ENCODE results near the gene AREL1.
A peak's percentile ranks its signal among the peaks of the same experiment; 100 is the strongest.

The AREL1 gene

DNA sequence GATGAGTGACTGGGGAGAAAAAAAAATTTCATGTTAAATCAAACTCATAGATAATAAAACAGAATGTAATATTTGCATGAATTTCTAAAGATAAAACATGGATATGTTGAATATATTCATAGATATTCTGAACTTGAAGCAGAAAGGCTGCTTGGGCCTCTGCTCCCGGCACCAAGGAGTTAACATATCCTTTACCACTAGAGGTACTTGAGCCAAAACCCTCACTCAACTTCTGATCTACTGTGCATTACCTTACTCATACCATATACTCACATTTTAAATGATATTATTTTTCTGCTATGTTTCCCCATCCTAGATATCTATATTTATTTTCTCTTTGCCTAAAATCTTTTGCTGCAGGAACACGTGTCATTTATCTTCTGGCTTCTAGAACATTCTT, 14.9 kb downstream of the AREL1 start:
- DNase-seq: no peak

DNA sequence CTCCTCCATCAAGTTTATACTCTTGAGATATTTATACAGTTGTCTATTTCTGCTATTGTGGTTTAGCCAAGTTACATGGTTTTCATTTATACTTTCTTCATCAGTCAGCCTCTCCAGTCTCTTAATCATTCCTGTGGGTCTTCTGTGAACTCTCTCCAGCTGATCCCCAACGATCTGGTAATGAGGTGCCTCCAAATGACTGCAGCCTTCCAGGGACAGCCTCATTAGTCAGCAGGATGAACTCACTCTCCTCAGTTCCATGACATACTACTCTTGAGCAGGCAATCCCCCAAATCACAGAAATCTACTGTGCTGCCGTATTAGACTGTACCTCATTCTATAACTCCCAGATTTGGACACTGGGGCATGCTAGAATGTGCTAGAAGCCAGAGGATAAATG, 15.3 kb downstream of the AREL1 start:
- peak; percentile 26 for DNase-seq

DNA sequence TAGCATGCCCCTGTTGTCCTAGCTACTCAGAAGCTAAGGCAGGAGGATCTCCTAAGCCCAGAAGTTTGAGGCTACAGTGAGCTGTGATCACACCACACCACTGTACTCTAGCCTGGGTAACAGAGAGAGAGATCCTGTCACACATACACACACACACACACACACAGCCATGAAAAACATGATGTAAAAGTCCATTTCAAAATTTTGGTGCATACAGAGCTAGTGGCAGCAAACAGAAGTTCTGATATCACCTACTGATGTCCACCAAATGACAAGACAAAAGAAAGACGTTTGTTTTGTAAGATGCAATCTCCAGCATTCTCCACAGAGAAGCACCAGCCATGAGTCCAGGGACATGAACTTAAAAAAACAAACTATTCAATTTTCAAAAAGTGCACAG, 15.9 kb downstream of the AREL1 start:
- DNase-seq: no peak

DNA sequence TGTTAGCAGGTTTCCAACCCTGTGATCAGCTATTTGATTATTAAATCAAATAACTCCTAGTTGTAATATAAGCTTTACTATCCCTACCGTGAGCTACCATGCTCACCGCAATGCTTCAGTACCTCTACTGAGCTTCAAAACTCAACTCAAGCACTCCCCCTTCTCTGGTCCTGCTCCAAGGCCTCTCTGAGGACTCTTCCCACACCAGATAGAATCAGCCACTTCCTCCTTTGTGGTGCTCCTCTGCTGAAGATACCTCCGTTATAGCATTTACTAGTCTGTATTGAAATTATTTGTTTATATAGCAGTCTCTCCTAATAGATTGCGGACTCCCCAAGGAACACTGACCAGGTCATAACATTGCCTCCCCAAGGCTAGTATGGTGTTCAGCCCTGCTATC, 17.5 kb downstream of the AREL1 start:
- no peak for DNase-seq

DNA sequence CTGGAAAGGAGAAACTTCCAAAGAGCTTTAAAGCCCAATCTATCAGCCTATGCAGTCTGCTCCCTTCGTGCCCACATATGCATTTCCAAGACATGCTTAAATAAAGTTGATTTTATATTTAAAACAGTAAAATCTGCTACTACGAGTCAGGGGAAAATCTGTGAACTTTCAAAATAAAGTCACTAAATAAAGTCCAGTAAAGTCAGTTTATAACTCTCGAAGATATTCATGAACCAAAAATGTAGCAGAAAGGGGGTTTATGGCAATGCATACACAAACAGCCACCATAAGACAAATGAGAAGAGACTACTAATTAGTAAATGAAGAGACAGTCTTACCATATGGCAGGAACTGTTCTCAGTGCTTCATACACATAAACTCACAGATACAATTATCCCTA, 19.7 kb downstream of the AREL1 start:
- no peak for DNase-seq

DNA sequence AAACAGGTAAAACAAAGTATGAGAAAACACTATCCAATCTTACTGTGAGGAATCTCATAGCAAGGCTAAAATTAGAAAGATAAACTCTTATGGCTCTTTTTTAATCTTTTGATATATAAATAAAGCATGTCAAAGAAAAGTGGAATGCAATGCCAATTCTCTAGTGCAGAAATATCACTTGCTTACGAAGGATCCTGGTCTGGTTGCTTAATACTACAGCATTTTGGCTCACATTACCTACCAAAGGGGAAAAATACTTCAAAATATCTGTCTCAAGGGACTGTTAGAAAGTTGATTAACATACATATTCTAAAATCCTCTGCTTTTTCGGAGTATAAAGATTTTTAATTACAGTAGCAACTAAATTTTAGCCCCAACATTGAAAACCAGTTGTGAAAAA, 21.4 kb downstream of the AREL1 start:
- DNase-seq: no peak

DNA sequence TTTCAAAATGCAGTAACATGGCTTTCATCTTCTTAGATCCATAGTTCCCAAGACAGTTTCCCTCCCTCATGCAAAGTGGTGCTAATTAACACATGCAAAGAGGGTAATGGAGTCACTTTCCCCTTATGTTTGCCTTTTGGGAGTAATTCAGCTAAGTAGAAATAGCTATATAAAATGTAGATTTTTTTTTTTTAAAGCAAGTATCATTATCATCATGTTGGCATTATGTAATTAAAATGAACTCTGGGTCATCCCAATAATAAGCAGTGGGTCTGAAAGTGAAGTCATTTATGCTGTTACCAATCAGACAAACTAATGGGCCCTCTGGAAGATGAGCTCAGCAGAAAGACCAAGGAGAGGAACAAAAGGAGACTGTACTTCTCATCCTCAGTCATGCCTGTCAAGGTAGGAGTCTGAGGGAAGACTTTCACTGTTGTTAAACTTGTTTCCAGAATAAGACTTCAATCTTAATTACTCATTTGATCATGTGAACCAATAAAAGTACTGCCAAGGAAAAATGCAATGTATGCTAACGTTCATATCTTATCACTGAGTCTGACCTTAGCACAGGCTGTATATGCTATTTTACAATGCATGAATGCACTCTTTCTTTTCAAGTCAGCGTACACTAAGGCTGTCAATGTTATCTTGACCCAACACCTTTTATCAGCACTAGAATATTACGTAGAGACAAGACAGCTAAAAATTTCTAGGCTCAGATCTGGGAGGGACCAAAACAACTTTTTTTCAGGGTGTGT, 26.8 kb downstream of the AREL1 start:
- no peak for DNase-seq

DNA sequence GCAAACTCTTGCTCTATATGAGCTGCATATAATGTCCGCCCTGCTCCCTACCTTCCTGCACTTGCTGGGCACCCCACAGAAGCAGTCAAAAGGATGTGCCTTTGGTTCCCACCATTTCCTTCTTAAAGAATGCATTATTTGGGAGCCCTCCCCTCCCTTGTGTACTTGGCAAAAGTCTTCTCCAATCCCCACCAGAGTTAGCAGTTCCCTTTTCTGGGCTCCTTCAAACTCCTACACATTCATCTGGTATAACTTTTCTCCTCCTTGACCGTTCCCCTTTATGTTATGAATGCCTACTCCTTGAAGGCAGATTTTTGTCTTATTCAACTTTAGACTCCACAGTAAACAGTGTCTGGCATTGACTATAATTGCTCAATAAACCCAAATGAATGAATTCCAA, 27.8 kb downstream of the AREL1 start:
- no peak for DNase-seq

DNA sequence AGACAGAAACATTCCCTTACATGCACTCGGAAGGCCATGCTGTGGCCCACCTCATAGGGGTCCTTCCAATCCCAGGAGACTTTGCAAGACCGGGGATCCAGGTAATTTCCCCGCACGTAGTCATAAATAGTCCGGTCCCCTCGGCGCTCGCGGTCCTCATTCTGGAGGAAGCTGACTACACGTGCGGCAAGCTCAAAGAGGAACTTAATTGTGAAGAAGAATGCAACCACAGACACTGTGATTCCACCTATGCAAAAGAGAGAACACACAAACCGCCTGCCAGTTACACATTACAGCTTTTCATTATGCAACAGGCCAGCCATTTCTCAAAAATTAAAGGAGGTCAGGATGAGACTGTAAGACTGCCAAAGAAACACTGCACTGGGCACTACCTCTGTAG, 28.4 kb downstream of the AREL1 start:
- no peak for DNase-seq

DNA sequence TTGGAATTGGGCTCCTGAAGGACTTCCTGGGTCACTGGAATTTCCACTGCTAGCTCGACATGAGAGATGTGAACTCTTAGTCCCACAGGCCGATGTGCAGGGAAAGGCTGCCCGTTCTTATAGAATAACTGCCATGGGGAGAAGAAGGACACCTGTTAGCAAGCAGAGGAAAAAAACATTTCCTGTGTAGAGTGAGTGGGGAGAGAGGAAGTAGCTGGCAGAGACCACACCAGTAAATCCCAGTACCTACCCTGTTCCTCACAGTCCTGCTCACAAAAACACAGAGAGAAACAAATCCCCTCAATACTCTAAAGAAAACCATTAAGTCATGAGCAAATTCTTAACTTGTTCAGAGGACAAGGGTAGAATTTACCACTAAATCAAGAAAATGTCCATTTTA, 29.5 kb downstream of the AREL1 start:
- no peak for DNase-seq

DNA sequence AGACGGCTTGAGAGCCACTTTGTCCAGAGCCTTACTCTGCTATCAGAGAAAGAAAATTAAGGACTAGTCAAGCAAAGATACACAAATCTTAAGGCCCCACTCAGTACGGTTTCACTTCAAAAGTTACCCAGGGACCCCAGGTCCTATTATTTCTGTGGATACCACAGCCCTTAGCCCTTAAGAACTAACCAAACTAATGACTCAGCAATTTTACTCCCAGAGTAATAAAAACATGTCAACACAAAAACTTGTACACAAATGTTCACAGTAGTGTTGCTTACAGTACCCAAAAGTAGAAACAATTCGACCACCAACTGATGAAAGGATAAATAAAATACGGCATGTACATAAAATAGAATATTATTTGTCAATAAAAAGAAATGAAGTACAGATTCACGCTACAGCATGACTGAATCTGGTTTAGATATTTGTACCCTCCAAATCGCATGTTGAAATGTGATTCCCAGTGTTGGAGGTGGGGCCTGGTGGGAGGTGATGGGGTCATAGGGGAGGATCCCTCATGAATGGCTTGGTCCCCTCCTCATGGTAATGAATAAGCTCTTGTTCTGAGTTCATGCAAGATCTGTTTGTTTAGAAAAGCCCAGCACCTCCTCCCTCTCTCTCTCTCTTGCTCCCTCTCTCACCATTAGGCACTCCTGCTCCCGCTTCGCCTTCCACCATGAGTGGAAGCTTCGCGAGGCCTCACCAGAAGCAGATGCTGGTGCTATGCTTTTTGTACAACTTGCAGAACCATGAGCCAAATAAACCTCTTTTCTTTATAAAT, 30.5 kb downstream of the AREL1 start:
- DNase-seq: no peak

DNA sequence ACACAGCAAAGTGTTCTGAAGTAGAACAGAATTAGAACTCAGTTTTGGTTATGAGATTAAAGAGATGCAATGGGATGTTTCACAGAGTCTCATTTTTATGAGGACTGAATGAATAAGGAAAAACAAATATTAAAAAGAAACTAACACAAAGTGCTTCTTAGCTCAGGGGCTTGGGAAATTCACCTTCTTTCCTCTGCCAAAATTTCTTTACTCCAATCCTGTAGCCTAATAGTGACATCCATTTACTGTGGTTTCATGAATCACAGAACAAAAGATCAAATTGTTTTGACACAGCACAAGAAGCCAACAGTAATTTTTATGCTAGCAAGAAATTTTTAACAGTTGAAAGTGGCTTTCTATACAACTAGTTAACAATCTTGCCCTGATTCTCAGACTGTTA, 37.7 kb downstream of the AREL1 start:
- no peak for DNase-seq

DNA sequence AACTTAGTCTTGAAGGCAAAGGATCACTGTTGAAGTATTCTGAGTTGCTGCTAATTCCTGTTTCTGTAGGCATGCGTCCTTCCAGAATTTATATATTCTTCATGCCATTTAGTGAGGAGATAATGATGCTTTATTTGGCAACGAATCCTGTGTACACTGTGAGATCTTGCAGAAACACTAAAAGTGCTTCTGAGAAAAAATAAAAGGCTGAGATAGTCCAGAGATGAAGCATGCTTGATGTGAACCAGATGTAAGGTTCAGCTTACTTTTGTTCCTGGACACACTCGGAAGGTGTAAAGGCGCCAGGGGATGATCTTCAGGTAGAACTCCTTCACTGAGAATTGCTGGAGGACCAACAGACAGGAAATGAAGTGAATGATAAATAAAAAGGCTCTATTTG, 39.1 kb downstream of the AREL1 start:
- no peak for DNase-seq

DNA sequence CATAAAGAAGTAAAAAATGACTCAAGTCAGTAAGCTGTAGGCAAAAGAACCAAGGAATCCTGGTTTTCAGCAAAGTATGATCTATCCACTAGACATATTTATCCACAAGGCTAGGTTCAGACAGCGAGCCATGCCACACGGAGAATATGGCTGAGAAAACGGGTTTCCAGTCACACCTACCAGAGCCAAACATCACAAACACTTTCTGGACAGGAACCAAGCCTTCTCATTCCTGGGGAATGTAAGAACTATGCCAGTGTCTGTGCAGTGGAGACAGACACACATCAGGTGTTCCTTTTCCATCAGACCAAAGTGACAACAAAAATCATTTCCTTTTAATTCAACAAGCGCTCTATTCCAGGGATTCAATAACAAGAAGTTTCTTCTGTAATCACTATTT, 41.1 kb downstream of the AREL1 start:
- peak; percentile 75 for DNase-seq

DNA sequence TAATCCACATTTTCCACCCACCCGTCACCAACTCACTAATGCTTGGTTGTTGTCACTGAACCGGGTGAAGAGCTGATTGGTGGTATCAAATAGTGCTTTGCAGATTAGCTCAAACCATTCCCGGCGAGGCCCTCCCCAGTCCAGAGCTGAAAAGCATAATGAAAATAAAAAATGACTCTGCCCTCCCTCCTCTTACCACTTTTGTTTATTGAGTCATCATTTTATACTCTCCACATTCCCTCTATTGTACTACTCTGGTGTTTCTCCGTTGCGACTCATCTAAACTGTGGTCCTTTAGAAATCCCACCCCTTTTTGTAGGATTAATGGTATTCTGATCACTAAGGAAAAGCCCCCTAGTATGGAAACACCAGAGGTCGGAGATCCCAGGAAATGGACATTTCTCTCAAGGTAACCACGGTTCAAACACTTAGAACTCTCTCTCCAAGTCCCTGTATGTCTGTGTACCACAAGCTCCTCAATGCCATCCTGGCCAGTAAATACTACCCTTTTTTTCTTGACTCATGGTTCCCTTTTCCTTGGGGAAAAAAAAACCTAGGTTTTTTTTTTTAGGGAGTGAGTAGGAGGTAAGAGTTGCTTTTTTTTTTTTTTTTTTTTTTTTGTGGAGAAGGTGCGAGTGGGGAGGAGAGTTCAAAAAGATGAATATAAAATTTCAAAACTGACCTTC, 42.0 kb downstream of the AREL1 start:
- peak; percentile 77 for DNase-seq

DNA sequence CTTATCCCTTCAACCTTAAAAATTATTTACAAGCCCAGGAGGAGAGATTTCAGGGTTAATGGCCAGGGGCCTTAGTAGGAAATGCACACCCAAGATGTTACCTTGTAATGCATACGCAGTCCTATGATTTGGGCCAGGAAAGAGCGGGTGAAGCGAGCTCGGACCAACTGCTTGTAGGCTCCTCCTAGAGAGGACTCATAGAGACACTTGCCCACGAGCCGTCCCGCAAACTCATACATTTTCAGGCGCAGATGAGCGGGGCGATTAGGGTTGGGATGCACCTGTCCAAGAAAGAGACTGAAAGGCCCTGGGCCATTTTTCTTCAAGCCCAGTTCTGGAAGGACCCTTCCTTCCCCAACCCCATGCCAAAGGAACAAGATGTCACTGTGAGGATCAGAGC, 43.0 kb downstream of the AREL1 start:
- DNase-seq: no peak

DNA sequence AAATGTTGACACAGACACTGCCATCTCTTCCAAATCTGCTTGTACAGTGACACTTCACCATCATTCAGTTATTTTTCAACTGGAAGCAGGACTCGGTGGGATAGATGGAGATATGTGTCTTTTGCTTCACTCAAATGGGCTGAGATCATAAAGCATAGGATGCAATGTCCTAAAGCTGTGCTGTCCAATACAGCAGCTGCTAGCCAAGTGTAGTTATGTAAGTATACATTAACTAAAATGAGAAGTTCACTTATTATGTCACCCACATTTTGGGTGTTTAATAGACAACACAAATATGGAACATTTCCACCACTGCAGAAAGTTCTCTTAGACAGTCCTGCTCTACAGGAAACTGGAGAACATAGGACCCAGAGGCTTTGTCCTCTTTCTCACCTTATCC, 43.6 kb downstream of the AREL1 start:
- DNase-seq: no peak

DNA sequence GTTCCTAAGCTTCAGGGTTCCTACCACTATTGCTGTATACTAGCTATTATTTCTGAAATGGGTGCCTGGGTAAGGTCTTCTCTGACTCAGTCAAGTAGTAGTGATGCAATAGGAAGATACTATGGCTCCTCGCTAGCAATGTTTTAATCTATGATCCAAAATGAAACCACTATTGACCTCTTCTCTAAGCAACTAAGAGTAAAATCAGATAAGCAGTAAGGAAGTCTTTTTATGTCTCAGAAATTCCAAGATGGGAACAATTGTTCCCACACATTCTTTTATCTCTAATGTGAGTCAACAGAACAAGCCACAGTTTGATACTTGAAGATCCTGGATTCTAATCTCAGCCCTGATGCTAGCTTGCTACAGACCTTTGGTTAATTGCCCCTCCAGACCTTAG, 45.1 kb downstream of the AREL1 start:
- DNase-seq: peak; percentile 34

DNA sequence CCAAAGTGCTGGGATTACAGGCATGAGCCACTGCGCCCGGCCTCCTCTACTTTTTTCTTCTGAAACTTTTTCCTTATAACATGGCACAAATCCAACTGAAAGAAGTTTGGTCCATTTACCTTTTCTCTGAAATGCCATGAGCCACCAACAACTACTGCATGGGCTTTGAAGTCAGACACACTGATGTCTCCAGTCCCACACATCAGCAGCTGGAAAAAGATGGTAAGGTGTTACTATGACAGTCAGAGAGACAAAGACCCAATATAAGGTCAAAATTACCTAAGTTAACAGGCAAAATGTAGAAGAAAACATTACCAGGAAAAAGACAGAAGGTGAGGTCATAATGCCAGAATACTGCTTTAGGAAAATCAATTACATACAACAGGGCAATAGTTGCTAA, 48.2 kb downstream of the AREL1 start:
- no peak for DNase-seq

DNA sequence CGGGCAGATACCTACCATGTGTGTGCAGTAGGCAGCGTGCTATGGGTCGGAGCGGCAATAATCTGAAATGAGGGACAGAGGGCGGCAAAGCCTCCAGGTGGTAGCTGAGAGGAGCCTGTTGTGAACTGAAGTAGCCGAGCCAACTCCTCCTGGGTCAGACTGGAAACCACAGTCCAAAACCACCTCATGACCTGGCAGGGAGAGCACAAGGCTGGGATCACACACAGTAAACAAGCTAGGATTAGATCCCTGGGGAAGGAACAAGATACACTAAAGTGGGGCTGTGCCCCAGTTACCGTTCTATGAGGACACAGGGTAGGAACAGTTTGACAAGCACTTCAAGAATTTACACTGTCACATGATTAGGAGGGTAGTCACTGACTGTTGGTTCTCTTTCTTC, 49.0 kb downstream of the AREL1 start:
- no peak for DNase-seq

DNA sequence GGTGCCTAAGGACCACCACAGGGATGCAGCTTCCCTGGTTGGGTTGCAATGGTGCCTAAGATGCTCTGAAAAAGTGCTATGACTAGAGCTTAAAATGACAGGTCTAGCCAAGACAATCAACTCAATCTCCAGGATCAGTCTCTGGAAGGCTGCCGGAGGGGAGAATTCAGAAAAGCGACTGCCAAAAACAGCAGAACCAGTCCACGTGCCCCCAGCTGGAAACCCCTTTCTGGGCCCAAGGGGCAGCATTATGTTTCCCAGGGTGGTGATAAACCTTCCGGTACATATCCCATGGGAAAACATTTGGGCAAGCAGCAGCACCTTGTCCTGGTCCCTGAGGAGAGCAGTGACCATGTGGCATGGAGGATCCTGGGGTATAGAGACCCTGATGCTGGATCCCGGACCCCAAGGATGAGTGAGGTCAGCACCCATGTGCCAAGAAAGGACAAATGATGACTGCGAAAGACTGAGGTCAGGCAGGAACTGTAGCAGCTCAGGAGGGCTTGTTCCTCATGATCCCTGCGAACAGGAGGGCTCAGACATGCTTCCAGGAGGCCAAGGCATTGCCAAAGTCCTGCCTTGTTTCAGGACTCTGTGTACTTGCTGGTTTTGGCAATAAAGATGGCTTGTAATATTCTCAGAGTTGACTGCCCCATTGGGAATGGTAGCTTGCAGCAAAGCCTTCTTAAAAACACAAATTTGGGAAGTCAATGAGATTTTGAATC, 51.0 kb downstream of the AREL1 start:
- DNase-seq: no peak

DNA sequence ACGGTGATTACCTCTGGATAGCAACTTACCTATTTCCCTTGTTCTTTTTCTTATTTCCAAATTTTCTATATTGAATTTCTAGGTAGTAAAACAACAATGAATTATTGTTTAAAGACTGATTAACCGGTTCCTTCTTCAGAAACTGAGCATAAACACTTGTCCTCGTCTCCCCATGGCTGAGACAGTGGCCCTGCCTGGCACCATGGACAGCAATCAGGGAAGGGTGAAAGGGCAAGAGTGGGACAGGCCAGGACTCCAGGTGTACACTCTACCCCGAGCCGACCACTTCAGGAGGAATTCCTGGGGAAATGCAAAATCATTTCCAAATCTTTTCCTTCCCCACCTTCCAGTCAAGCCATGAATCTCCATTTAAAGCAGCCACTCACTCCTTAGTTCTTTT, 52.0 kb downstream of the AREL1 start:
- DNase-seq: no peak

DNA sequence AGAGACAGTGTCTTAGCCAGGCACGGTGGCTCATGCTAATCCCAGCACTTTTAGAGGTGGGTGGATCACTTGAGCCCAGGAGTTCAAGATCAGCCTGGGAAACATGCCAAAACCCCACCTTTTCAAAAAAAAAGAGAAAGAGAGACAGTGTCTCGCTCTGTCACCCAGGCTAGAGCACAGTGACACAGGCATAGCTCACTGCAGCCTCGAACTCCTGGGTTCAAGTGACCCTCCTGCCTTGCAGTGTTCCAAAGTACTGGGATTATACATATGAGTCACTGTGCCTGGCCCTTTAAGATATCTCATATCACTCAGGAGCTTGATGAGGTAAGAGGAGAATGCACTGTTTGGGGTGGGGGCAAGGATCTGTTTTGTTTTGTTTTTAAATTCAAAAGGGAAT, 52.7 kb downstream of the AREL1 start:
- DNase-seq: peak; percentile 23

Measured in fibroblast of skin of back (primary cell).